Cardiac septum (tissue), 1 donor: Measurements from ENCODE around the gene ACOXL. TPM values are rescaled to one million over a fixed set of nuclear protein-coding genes. Genes with fewer than 3 reads are reported as not detected.
"Not testable (repeated sequence)": the region's sequence is repeated elsewhere in the genome, so short reads cannot be mapped to it uniquely, and the experiment has no call there.

Experiments used
- DNase-seq: peaks from one replicate; pipeline ENCODE4 v3.0.0-alpha.2; 2020; ENCODE audit warnings: low spot score
- intact Hi-C: fragments of 100-400 bp; cut with DNase I; formaldehyde crosslinking; loops from one replicate; pipeline ENCODE4 v1.14.0; 2022
- total RNA-seq: library from RNA; stranded (reverse); fragmentation: NEBNext Ultra II Directional; extraction: Animal tissue kit (Norgen Biotek cat#: 25700); gene quantifications from one replicate; pipeline ENCODE4 v1.2.1, GENCODE V29; 2021
- donor health status: DM: no; HTN: no; CAD: no.

The ACOXL gene
- total RNA-seq, 1 donor from 2014 or later: not detected

DNA sequence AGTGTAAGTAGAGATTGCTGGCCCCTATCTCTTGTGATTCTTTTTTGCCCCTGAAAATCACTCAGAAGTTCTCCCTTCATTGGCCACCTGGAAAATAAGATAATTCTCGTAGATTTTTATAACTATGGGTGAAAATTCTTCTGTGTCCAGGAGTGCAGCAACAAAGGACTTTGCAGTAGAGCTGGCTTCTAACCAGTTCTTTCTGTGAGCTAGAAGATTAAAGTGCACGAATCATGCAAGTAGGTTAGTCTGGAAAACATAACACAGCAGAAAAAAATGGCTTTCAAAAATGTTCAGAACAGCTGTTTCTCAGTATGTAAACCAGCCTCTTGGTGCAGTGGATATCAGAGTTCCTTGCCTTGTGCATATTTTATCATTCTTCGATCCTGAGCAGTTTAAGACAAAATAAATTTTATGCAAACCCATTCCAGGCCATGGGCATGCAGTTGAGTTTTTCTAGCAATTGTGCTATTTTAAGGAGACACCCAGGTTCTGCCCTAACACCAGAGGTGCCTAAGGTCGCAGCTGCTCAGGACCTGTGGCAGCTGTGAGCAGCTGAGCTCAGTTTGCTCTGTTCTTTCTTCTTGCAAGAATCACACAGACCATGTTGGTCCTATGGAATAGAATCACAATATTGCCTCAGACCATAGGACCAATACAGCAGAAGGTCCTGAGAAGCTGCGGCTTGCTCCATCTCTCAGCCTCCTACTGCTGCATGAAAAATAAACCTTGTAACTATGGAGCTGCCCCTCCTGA, 307.4 kb downstream of the ACOXL start:
- no peak for DNase-seq

DNA sequence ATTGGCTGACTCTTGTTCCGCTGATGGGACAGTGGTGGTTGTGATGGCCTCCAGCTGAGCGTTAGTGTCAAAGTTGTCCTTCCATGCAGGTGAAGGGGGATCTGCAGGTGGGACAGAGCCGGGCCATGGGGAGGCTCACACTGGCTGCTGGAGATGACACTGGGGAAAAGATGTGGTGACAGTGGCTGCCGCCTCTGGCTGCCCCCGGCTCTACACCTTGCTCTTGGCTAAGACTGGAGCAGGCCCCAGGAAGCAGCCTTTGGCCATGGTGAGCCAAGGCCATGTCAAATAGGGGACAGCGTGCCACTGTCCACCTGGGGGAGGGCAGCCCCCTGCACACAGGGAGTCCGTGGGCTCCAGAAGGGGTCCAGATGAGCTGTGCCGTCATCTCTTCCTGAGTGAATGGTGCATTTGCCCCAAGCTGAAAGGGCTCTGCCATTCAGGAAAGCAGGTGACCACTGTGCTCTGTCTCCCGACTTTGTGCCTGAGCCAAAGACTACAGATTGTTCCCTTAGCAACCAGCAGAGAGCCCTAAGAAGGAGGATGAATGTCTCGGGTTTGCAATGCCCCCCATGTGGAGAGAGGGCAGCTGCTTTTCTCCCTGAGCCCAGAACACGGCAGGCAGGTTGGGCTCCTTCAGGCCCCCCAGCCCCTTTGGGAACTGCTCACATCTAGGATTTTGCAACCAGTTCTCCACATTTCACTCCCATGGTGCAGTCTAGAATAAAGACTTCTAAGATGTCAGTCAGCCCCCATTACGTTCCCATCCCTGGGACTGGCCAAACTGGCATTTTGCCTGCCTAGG, 309.2 kb downstream of the ACOXL start:
- DNase-seq: no peak
- intact Hi-C loops: no loop called here

More for the DNA sequence above, 307.4 kb downstream of the ACOXL start:
- intact Hi-C loops: no loop called here

GRCh38 chr2:111042261-111042660, 309.9 kb downstream of the ACOXL start:
- DNase-seq: no peak
- intact Hi-C loops: no loop called here

- intact Hi-C loops: no loop called here
- DNase-seq: no peak
These were observed 310.7 kb downstream of the ACOXL start for GRCh38 chr2:111042772-111043771.

DNA sequence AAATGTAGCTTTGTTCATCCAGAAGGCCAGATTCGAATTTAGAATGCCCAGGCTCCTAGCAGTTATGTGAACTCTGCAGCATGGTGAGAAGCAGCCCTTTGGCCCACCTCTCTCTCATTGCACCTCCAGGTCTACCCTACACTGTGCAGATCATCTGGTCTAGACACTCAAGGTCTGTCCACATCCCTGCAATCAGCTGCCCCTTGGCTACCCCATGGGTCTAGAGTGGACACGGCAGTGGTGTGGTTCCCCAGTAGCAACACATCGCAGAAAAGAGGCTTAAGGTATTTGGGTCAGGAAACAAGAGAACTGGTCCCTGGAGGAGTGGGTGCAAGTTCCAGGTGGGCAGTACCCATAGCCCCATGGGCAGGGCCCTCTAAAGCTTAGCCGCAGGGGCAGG, 311.7 kb downstream of the ACOXL start:
- intact Hi-C loops: no loop called here
- DNase-seq: no peak

- DNase-seq, intact Hi-C loops: not testable (repeated sequence)
These were observed 312.9 kb downstream of the ACOXL start for GRCh38 chr2:111045236-111045635.

DNA sequence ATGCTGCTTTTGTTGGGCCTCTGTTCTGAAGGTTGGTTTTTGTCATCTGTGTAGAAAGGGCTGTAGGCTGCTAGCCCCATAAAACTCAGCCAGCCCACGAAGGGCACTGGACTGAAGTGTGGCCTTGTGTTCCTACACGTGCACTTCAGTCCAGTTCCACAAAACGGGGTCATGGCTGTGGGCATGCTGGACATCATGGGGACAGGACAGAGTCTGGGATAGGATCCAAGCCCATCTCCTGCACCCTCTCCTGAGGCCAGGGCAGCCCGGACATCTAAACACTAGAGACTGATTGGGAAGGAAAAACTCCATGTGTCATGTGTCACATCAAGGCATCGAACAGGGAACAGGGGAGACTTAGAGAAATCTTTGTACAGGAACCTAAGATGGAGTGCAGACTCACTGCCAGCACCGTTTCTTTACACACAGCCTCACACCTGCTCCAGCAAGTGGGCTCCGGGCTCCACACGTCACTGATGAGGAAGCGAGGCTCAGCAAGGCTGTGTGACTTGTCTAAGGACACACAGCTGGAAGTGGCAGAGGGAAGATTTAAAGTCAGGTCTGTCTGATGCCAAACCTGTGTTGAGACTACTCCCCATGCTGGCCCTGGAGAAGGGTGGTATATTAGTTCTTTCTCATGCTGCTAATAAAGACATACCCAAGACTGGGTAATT, 313.5 kb downstream of the ACOXL start:
- DNase-seq: no peak
- intact Hi-C loops: no loop called here

DNA sequence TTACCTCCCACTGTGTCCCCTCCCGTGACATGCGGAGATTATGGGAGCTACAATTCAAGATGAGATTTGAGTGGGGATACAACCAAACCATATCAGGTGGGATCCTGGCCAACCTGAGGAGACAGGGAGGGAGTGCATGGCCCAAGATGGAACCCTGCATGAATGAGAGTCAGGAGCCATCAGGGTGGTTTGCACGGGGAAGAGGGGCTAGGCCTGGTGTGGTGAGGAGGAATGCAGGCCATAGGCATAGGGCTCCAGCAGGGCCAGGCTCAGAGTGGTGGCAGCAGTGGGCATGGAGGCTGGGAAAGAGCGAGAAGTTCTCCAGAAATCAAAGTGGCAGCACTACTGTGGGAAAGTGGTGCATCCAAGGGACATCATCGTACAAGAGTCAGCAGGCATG, 314.3 kb downstream of the ACOXL start:
- DNase-seq: no peak
- intact Hi-C loops: no loop called here

DNA sequence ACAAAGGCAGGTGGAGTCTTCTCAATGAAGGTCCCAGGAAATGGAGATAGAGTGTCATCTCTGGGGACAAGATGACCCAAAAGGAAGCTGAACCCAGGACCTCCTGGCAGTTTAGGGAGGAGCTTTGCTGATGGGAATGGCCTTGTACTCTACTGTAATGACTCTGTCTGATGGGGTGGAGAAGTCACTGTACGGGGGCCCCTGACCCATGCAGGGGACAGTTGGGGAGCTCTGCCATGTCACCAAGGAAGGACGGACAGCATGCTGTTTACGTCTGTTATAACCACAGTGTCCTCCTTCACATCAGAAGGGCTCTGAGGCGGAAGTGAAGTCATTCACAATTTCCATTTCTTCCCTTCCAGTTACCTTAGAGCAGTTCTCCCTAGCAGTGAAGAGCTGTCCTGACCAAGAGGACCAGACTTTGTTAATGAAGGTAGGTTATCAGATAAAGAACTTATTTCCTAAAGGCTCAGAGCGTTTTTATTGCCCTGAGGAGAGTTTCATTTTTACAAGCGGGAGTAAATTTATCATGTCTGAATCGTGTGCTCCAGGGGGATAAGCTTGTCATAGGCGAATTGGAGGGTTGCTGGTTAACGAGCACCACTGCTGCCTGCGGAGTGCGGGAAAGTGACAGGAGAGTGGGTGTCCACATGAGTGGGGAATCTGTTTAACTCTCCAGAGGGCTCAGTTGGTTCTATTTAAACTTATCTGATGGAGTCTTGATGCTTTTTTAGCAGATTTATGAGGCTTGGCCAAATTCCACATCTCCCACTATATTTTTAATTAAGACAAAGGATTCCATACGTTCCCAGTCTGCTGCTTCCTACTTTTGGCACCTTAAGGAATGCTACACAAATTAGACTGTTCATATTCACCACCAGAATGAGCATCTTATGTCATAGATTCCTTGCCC, 316.7 kb downstream of the ACOXL start:
- no peak for DNase-seq
- intact Hi-C loops: no loop called here

GRCh38 chr2:111049792-111050640, 317.6 kb downstream of the ACOXL start:
- intact Hi-C loops: no loop called here

DNA sequence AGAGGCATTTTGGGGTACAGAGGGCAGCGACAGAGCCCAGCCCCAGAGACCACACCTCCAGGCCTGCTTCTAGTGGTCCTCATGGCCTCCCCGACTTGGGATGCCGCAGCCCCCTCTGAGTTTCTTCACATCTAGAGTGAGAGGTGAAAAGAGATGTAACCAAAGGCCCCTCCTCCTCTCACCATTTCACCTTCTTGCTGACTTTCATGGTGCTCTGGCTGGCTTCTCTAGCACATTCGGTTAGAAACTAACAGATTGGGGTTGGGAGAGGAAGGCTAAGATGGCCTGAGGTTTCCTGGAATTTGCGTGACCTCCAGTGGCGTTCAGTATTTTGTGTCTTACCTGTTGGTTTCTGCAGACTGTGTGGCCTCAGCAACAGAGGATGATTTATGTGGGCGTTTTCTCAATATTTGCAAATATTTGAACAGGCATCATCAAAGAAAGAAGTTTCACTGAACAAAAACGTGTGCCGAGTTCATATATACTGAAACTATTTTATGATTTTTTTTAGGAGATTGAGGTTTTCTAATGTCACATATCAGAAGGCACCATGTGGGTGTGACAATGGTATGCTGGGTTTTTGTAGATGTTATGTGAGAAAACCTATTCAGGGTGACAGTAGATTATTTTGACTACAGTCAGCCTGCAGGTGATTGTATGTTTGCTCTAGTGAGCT, 318.5 kb downstream of the ACOXL start:
- DNase-seq: no peak
- intact Hi-C loops: no loop called here

More at GRCh38 chr2:111049792-111050640, 317.6 kb downstream of the ACOXL start:
- DNase-seq: no peak

DNA sequence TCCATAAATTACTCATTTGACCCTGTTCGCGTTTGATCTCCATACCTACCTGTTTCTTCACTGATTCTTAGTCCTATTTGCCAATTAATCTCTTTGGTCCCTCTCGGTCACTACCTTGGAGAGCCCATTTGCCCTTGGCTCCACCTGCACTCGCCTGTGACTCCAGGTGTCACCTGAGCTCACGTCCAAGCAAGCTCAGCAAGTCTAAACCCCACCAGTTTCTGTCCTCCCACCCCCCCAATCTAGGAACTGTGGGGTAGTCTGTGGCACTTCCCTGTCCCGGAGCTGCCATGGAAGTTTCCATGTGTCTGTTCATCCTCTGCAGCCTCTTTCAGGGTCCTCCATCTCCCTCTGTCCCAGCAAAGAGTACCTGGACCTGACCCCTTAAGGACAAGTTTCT, 320.2 kb downstream of the ACOXL start:
- no peak for DNase-seq

DNA sequence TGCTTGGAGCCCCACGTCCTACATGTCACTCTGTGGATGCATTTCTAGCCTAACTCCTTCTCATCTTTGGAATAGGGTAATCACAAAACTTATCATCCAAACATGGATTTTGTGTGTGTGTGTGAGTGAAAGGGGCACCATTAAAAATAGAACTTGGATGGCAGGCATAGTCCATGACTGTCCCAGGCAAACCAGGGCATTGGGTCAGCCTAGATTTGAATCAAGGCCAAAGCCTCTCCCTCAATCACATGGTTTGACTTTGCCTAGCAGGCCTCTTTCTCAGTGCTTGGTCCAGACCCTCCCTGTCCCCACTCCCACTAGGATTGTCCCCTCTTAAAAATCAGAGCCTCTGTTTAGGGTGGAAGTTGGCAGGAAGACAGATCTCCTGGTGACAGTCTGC, 320.9 kb downstream of the ACOXL start:
- intact Hi-C loops: no loop called here
- DNase-seq: no peak

More for the DNA sequence above, 320.2 kb downstream of the ACOXL start:
- intact Hi-C loops: no loop called here

DNA sequence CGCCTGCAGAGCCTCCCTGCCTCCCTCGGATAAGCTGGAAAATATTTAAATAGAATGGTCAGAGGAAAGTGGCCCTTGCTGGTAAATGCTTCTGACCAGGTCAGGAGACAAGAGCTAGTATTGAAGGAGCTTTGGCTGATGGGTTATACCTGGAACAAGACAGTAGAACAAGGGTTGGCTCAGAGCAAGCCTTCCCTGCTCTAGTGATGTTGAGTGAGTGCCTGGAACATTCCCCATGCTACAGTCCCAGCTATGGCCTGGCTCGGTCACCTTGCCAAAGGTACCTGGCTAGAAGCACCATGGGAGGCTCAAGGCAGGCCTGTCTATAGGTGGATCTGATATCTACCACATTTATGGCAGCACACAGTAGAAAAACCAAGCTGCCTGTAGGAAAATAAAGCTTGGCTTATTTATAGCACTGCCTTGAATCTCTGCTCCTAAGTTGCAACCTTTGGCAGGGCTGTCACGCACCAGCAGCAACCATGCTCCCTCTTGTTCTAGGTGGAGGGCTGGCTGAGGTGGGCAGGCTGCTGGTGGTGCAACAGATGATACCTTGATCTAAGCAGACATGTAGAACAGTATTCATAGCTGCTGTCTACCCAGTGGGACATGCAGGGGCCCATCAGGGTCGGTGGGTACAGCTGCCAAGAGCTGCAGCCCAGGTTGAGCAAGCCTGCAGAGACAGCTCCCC, 321.6 kb downstream of the ACOXL start:
- DNase-seq: no peak
- intact Hi-C loops: no loop called here

- intact Hi-C loops: no loop called here
- no peak for DNase-seq
These were observed 322.7 kb downstream of the ACOXL start for GRCh38 chr2:111054791-111055691.
